Spleen (tissue), 7 donors: ENCODE data around the gene GPR3.
A peak's percentile ranks its signal among the peaks of the same experiment; 100 is the strongest.

Experiments
- POLR2A ChIP-seq, 3 donors: fragments of 450-650 bp; IDR thresholded peaks; one replicate each; pipeline ENCODE4 v1.5.1; 2017; ENCODE audit warnings: antibody characterized with exemption in 3 of 3, mild to moderate bottlenecking in 1 of 3
- POLR2AphosphoS5 ChIP-seq, 3 donors: sonication (generic); formaldehyde crosslinking; IDR thresholded peaks; one replicate each; pipeline ENCODE4 v1.5.1; 2017; ENCODE audit warnings: antibody characterized with exemption in 3 of 3
- TF ChIP-seq, protein P1 (sequence below), 11 experiments: fragments of 200-600 bp in 7 of 11; fragments of 450-650 bp in 4 of 11; sonication (generic) in 4 of 11; IDR thresholded peaks in 8 of 11; conservative IDR thresholded peaks in 3 of 11; 1 replicate in 7 of 11; 2 replicates in 4 of 11; pipeline versions ENCODE4 v1.4.0 to v1.8.0; 2016 to 2021; ENCODE audit warnings: antibody characterized with exemption in 11 of 11, inconsistent platforms in 4 of 11, mild to moderate bottlenecking in 1 of 11
- donor health status: DM: no; HTN: no; CAD: no; lungs with moderate emphysema.
- donor health status: DM: no; HTN: no; CAD: no.
- donor health status: DM: no; HTN: no; CAD: no.

GRCh38 chr1:27408151-27408550, 15.7 kb downstream of the GPR3 start:
- TF ChIP-seq POLR2A (IDR thresholded peaks at IDR 0.05) (no peak), POLR2AphosphoS5 (IDR thresholded peaks at IDR 0.05) (peak in 2 of 3 donors; percentile 18 to 21)
- TF ChIP-seq, protein P1, sequence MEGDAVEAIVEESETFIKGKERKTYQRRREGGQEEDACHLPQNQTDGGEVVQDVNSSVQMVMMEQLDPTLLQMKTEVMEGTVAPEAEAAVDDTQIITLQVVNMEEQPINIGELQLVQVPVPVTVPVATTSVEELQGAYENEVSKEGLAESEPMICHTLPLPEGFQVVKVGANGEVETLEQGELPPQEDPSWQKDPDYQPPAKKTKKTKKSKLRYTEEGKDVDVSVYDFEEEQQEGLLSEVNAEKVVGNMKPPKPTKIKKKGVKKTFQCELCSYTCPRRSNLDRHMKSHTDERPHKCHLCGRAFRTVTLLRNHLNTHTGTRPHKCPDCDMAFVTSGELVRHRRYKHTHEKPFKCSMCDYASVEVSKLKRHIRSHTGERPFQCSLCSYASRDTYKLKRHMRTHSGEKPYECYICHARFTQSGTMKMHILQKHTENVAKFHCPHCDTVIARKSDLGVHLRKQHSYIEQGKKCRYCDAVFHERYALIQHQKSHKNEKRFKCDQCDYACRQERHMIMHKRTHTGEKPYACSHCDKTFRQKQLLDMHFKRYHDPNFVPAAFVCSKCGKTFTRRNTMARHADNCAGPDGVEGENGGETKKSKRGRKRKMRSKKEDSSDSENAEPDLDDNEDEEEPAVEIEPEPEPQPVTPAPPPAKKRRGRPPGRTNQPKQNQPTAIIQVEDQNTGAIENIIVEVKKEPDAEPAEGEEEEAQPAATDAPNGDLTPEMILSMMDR (IDR thresholded peaks at IDR 0.05 in 8 of 11, conservative IDR thresholded peaks at IDR 0.05 in 3 of 11): no peak
